IMR-90 (cell line): ENCODE measurements around the gene SNCA. TPM values are rescaled to one million over a fixed set of nuclear protein-coding genes. Genes with fewer than 3 reads are reported as not detected.

Experiments
- polyA plus RNA-seq, 3 experiments: library from polyadenylated mRNA; depleted of rRNA; stranded (reverse); fragments of >200 nt; gene quantifications; 2 replicates each; pipeline ENCODE4 v1.2.3, GENCODE V29; 2012; ENCODE audit warnings: low replicate concordance in 1 of 3
- total RNA-seq: library from RNA; depleted of rRNA; stranded (reverse); fragments of >200 nt; gene quantifications from 2 replicates; pipeline ENCODE4 v1.2.3, GENCODE V29; 2012; rRNA removed

SNCA gene
- total and polyA plus RNA-seq, 2 of the 4 experiments (the other 2 are of a cell fraction) = 0.36 to 0.46 TPM

Other genes with a start within 250 kb of the SNCA start
- not detected in 2 replicates for gene MMRN1, start 57.7 kb upstream of the SNCA start, total RNA-seq
- not detected in 2 replicates for gene MMRN1, start 57.7 kb upstream of the SNCA start, polyA plus RNA-seq (2012; rRNA removed)